ENCODE data around the gene HNRNPUL2.
A peak's percentile ranks its signal among the peaks of the same experiment; 100 is the strongest.

The HNRNPUL2 gene

GRCh38 chr11:62665599-62666258 is 61.5 kb downstream of the HNRNPUL2 start:
- DNase-seq: peak; percentile 31

GRCh38 chr11:62665075-62665598 is 62.1 kb downstream of the HNRNPUL2 start, which contains the start of the genes C11orf98 and CSKMT:
TSS of gene C11orf98 (minus strand) at chr11:62665210. CDS start at chr11:62665169, 41 bp downstream.
TSS of gene CSKMT (plus strand) at chr11:62665312. CDS start at chr11:62665880, 568 bp downstream.
- peak; percentile 93 for DNase-seq

- peak; percentile 52 for DNase-seq
These were observed 62.7 kb downstream of the HNRNPUL2 start for GRCh38 chr11:62664405-62665074.
